ENCODE measurements around the gene PLCB1. TPM values are rescaled to one million over a fixed set of nuclear protein-coding genes. Genes with fewer than 3 reads are reported as not detected.

PLCB1 gene
- total and polyA plus RNA-seq, 2 donors (not counting 3 experiments of a cell fraction or from before 2014, with no cell fraction given) = 10.2 to 53.4 TPM

GRCh38 chr20:8876366-8876765 is 744.3 kb downstream of the PLCB1 start:
- TF ChIP-seq MAX (IDR thresholded peaks at IDR 0.05; ENCODE audit: insufficient read depth, insufficient read length) (no peak), GATA2 (IDR thresholded peaks at IDR 0.05; ENCODE audit: insufficient read depth, insufficient read length, low read depth, low read length) (no peak), FOS (IDR thresholded peaks at IDR 0.05; ENCODE audit: borderline replicate concordance, insufficient read depth, low read length) (no peak), POLR2A (IDR thresholded peaks at IDR 0.05; ENCODE audit: low read depth, low read length) (no peak), POLR2AphosphoS5 (IDR thresholded peaks at IDR 0.05; ENCODE audit: insufficient read depth, low read depth, low read length) (no peak), JUN (IDR thresholded peaks at IDR 0.05; ENCODE audit: borderline replicate concordance, insufficient read depth, insufficient read length, low read depth) (no peak), MYC (IDR thresholded peaks at IDR 0.05; ENCODE audit: low read depth, low read length) (no peak), CTCF (IDR thresholded peaks at IDR 0.05; ENCODE audit: extremely low read depth in 1 of 2, insufficient read depth in 1 of 2, low read depth in 1 of 2, low read length in 2 of 2) (no peak), EZH2 (IDR thresholded peaks at IDR 0.05; ENCODE audit: borderline replicate concordance, low read depth, low read length, severe bottlenecking) (no peak)
- H3K9me3 ChIP-seq (replicated peaks; ENCODE audit: control insufficient read depth, insufficient read depth, low read length) = no peaks in the 10 kb centered on the region
- no peak overlapping the region for H3K27ac ChIP-seq (ENCODE audit: insufficient read depth, low read depth, low read length)
- H3K79me2 ChIP-seq (ENCODE audit: control insufficient read depth, insufficient read depth, low read length) = no peaks in the 10 kb centered on the region
- H4K20me1 ChIP-seq (replicated peaks; ENCODE audit: control insufficient read depth, extremely low read depth, insufficient read depth, low read length) = no peaks in the 10 kb centered on the region
- CTCF ChIA-PET = interaction anchor here (1.4 to 2.2 kb wide), 2 partner anchors 22 to 517 kb away, joined by 6 to 21 read pairs; no protein-coding TSS in a partner anchor
- no peak for DNase-seq (ENCODE audit: low read depth, low spot score)
- intact Hi-C loops (cut with micrococcal nuclease) (no loop called here), dilution Hi-C loops (cut with MboI; ENCODE audit: extremely low pct_ligation_motif_present, low sequenced_read_pairs) (no loop called here)
- no peak overlapping the region for H3K4me3 ChIP-seq (replicated peaks in 1 of 3; ENCODE audit: insufficient read depth in 1 of 3, low read depth in 1 of 3, low read length in 3 of 3)
- BruUV-seq (replicated peaks) = no TSS peak
- no peak overlapping the region for H3K9ac ChIP-seq (replicated peaks; ENCODE audit: extremely low read depth, insufficient read depth, low read length)
- no peaks in the 10 kb centered on the region for H3K36me3 ChIP-seq (ENCODE audit: control insufficient read depth in 2 of 2, extremely low read depth in 1 of 2, insufficient read depth in 2 of 2, low read length in 2 of 2)
- peaks cover 13% of the 10 kb centered on the region for H3K4me1 ChIP-seq (ENCODE audit: control insufficient read depth, extremely low read depth, insufficient read depth, low read length)
- no peaks in the 10 kb centered on the region for H3K9me1 ChIP-seq (replicated peaks; ENCODE audit: control insufficient read depth, extremely low read depth, insufficient read depth, low read length)
- no peak overlapping the region for H3K4me2 ChIP-seq (ENCODE audit: insufficient read depth, low read length)
- no peaks in the 10 kb centered on the region for H3K27me3 ChIP-seq (ENCODE audit: control insufficient read depth in 2 of 2, insufficient read depth in 2 of 2, low read length in 2 of 2)
- POLR2A ChIA-PET = no interaction called here
- H2AFZ ChIP-seq (ENCODE audit: low read depth, low read length) = no peak overlapping the region
- FAIRE-seq = no peak
